ACHN (cell line): ENCODE results near the gene LHX3.

Experiments
- DNase-seq: peaks from one replicate; pipeline ENCODE4 v3.0.0-alpha.2; 2015
- in situ Hi-C: cut with HindIII; loops from 2 replicates; pipeline ENCODE4 v1.10.0; 2017; ENCODE audit warnings: low sequenced_read_pairs, low pct_ligation_motif_present, low pct_unique_long_range_greater_than_20kb

Gene LHX3

DNA sequence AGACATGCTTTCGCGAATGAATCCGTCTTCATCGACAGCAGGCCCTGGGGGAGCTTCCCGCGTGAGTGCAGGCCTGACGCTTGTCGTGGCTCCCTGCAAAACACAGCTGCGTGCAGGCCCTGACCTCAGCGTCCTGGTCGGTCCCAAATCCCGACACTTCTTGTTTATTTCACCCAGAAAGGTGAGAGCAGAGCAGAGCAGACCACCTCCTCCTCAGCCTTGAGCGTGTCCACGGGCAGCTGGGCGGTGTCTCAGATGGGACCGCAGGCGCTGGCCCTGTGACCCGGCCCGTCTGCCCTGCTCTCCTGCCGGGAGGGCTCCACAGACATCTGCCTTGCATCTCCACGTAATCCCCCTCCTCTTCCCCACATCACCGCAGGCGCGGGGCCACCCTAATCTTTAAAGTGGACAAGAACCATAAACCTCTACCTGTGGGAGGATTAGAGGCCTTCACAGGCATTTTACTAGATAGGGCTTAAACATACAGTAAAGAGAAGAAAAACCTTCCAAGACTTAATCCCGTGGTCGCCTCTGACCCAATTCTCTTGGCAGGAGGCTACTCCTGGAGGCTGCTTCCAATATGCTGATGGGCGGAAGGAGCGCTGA, 7.5 kb upstream of the LHX3 start:
- no peak for DNase-seq
- in situ Hi-C loops, result no loop called here

GRCh38 chr9:136211441-136212344, 6.8 kb upstream of the LHX3 start:
- in situ Hi-C loops, result no loop called here

DNA sequence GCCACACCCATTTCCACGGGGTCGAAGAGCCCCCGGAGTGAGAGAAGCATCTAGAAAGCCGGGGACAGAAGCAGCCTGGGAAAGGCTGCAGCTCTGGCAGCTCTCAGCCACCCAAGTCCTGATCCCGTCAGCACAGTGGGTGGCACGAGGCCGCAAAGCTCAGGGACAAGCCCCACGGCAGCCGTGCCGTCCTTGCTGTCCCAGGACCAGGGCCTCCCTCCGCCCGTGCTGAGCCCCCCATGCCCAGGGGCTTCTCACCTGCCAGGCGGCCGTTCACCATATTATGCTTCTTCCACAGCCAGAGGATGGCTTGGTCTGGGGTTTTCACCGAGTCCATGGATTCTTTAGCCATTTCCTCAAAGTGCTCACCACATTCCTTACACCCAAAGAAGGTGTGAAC, 6.1 kb upstream of the LHX3 start:
- in situ Hi-C loops, result no loop called here

More at GRCh38 chr9:136211441-136212344, 6.8 kb upstream of the LHX3 start:
- DNase-seq, result no peak

GRCh38 chr9:136210276-136210675, 5.3 kb upstream of the LHX3 start:
- in situ Hi-C loops, result no loop called here

More for the DNA sequence above, 6.1 kb upstream of the LHX3 start:
- DNase-seq, result no peak

GRCh38 chr9:136209786-136210185, 4.9 kb upstream of the LHX3 start:
- in situ Hi-C loops, result no loop called here
- no peak for DNase-seq

More at GRCh38 chr9:136210276-136210675, 5.3 kb upstream of the LHX3 start:
- DNase-seq, result no peak

DNA sequence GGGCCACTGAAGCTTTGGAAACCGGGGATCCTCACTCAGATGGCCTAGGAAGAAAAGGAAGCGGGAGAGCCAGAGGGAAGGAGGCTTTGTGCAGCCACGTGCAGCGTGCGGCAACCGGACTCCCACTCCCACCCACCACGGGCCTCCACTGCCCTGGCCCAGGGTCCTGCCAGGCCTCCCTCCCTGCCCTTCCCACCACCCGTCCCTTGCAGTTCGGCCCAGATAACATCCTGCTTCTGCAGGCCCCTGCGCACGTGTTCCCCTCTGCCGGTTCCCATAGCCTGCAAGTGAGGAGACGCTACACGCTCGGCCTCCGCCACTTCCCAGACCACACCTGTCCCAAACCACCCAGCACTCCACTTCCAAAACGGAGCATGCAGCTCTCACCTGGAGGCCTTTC, 4.3 kb upstream of the LHX3 start:
- no peak for DNase-seq
- in situ Hi-C loops, result no loop called here

GRCh38 chr9:136208675-136209074, 3.7 kb upstream of the LHX3 start:
- no peak for DNase-seq
- in situ Hi-C loops, result no loop called here

GRCh38 chr9:136207616-136208015, 2.7 kb upstream of the LHX3 start:
- no peak for DNase-seq
- in situ Hi-C loops, result no loop called here

DNA sequence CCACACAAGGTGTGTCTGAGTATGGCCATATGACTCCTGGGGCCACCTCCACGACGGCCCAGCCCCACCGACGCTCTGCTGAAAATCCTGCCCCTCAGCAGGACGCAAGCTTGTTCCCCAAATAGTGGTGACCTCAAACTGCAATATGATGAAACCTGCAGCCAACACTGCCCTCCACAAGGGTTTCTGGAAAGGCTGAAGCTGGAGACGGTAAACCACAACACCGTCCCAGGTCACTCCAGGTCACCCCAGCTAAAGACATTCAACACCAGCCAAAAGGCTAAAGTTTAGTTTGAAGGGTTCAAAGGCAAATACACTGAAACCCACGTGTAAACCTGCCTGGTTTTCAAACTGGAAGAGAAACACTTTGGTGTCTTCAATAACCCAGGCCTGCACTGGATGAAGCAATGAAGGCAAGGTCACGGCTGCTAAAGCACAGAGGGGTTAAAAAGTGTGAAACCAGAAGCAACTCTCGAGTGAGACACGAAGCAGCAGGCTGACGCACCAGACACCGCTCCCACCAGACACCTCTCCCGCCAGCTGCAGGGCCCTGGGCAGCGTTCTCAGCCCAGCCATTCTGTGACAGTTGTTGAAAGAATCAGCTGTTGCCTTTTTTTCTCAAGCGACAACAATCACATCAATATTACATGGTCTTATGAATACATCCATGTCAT, 1.8 kb upstream of the LHX3 start:
- in situ Hi-C loops, result no loop called here
- no peak for DNase-seq

- in situ Hi-C loops, result no loop called here
- DNase-seq, result no peak
These were observed 722 bp upstream of the LHX3 start for GRCh38 chr9:136205707-136205992.

DNA sequence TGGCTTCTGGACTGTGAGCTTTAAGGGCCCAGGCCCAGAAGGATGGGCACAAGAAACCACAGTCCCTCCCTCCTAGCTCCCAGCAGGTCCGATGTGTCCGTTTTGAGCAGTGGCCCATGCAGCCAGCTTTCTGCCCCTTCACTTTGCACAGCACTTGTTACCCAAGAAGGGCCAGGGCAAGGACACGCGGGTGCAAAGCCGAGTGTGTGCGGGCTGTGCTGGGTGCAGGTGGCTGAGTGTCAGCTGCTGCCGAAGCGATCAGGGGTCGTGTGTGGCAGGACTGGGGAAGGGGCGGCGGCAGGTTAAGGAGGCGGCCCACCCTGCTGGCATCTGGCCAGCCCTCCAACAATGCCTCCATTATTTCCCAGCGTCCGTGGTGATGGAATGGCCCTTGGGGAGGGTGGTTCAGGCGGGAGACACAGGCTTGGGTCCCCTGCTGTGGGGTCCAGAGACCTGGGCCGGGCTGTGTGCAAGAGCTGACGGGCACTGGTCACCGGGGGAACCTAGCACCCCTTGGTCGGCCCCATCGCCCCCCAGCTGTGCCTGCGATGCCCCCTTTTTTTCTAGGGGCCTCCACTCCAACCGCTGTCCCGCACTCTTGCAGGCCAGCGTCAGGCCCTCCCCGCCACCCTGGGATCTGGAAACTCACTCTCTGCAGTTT, 653 bp downstream of the LHX3 start:
- DNase-seq, result no peak
- in situ Hi-C loops, result no loop called here

DNA sequence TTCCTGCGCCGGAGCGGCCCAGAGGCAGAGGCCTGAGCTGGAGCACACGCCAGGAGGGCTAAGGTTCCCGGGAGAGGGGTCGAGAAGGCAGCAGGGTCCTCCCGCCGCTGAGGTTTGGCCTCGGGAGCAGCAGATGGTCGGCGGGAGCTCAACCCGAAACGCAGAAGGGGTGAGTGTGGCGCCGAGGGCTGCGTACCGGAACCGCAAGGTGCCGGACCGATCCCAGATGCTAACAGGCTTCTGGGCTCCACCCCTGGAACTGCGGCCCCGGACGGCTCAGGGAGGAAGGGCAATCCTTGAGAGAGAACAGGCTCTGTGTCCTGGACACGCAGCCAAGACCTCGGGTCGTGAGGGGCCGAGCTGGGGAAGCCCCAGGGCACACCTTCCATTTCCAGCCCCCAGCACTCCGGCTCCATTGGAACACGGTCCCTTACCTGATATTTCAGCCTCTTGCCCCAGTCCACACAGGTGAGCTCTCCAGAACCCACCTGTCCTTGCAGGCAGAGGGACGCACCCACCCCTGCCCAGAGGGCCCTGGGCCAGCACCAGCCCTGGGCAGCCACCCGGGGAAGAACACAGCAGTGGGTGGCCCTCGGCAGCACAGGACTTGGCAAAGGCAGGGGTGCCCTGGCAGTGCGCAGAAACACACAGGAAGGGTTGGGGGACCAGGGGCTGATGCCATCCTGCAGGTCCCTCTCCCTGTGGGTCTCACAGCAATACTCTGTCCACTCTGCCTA, 1.4 kb downstream of the LHX3 start:
- no peak for DNase-seq
- in situ Hi-C loops, result no loop called here

DNA sequence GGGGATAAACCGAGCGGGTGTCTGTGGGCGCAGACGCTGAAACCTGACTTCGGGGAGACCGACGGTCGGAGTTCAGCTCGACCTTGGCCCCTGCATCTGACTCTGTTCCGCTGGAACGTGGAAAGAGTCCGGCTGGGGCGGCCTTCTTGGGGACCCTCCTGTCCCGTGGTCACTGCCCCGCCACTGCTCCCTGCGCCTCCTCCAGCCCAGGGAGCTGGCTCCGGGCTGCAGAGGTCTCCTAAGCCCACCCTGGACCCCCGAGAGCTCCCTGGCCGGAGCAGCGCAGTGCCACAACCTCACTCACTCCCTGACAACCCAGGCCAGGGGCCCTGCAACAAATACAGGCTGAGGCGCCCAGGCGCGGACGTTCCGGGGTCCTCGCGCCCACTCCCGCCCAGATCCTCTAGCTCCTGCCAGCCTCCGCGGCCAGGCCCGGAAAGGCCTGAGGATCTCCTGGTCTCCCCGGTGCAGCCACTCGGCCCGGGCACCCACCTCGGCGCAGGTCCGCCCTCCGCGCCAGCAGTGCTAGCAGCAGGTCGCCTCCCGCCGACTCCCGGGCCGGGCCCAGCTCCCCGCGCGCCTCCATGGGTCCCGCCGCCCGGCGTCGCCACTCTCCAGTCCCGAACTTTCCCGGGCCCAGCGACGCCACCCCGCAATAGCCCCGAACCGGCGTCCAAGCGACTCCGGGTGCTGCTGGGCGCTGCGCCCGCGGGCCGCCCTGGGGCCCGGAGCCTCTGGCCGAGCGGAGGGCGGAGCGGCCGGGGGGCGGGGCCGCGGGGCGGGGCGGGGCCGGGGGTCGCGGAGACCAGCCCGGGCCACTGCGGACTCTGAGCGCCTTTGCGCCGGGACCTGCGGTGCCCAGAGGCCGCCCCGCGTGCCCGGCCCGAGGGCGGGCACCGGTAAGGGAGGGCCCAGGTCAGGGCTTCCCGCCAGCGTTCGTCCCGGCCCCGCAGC, 2.2 kb downstream of the LHX3 start:
- in situ Hi-C loops, result no loop called here
- no peak for DNase-seq

- no peak for DNase-seq
- in situ Hi-C loops, result no loop called here
These were observed 3.1 kb downstream of the LHX3 start for GRCh38 chr9:136201609-136202453.

- in situ Hi-C loops, result no loop called here
These were observed 3.8 kb downstream of the LHX3 start for GRCh38 chr9:136201174-136201573.

GRCh38 chr9:136200424-136200823, 4.5 kb downstream of the LHX3 start:
- in situ Hi-C loops, result no loop called here

More at GRCh38 chr9:136201174-136201573, 3.8 kb downstream of the LHX3 start:
- no peak for DNase-seq

More at GRCh38 chr9:136200424-136200823, 4.5 kb downstream of the LHX3 start:
- no peak for DNase-seq
